NCI-H446 treated with DMSO at 0.1 percent for 48 hours (cell line): ENCODE data around the gene RIC8A.
"Not testable (repeated sequence)": the region's sequence is repeated elsewhere in the genome, so short reads cannot be mapped to it uniquely, and the experiment has no call there.

Source experiments
- DNase-seq: peaks from one replicate; lab custom pipeline; 2025; lab: John Stamatoyannopoulos, UW

The RIC8A gene

DNA sequence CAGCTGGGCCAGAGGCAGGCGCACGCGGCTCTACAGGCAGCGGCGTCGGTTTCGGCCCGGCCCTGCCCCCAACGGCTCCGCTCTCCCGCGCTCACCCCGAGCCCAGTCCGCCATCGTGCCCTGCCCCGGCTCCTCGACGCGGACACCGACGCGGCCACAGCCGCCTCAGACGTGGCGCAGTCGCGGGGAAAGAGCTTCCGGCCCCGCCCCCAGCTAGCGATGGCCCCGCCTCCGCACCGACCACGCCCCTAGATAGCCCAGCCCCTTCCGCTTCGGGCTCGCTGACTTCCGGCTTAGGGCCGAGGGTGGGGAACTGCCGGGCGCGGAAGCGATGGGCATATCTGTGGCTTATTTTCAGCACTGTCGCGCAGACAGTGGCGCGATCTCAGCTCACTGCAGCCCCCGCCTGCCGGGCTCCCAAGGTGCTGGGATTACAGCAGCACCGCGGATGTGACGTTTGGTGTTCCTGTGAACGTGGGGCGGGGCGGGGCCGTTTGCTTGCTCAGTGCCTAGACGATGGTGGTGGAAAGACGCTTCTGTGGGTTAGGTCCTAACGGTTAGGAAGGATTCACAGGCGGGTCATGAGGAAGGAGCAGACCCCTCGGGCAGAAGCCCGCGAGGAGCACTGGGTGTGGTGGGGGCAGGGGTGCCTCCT is at the start of gene RIC8A, which contains the start of gene BET1L:
Gene RIC8A (plus strand): TSS at position 501 of the 655 bp plus-strand sequence. CDS start 1,147 bp downstream, outside the sequence.
Gene BET1L (minus strand): TSS at position 192 of the 655 bp plus-strand sequence. CDS start 78 bp downstream, at position 114.
- DNase-seq: peak; percentile 94

DNA sequence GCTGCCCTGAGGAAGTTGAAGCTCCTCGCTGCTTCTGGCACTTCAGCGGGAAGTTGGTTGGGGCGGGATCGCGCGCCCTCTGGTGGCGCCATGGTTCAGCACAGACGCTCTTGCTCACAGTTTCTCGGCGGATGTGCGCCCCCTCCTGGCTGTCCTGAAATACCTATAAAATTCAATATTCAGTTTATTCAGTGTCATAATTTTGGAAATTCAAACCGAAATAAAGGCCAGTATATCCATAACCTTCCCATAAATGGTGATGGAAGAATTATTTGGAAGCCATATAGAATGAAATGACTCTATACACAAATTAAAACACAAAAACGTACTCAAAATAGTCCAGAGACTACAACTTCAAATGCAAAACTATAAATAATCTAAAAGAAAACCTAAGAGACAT is 27.3 kb upstream of the RIC8A start:
- DNase-seq: not testable (repeated sequence)

DNA sequence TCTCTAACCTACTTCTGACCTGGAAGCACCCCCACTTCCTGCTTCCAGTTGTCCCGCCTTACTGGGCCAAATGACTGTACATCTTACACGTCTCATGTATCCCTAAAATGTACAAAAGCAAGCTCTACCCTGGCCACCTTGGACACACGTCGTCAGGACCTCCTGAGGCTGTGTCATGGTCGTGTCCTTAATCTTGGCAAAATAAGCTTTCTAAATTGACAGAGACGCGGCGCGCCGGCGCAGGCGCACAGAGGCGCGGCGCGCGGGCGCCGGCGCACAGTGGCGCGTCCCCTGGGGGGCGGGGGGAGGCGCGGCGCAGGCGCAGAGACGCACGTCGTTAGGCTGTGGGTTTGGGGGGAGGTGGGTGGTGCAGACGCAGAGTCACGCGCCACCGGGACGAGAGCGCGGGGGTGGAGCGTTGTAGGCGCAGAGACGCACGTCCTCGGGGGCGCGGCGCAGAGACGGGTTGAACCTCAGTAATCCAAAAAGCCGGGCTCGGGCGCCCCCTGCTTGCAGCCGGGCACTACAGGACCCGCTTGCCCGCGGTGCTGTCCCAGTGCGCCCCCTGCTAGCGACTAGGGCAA is 18.2 kb upstream of the RIC8A start:
- not testable (repeated sequence) for DNase-seq

DNA sequence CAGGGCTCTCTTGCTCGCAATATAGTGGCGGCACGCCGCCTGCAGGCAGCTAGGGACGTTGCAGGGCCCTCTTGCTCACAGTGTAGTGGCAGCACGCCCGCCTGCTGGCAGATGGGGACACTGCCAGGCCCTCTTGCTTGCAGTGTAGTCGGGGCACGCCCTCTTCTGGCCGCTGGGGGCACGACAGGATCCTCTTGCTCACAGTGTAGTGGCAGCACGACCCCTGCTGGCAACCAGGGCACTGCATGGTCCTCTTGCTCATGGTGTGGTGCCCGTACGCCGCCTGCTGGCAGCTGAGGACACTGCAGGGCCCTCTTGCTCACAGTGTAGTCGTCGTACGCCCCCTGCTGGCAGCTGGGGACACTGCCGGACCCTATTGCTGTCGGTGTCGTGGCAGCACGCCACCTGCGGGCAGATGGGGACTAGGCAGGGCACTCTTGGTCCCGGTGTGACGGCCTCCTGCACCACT is 17.6 kb upstream of the RIC8A start:
- not testable (repeated sequence) for DNase-seq

DNA sequence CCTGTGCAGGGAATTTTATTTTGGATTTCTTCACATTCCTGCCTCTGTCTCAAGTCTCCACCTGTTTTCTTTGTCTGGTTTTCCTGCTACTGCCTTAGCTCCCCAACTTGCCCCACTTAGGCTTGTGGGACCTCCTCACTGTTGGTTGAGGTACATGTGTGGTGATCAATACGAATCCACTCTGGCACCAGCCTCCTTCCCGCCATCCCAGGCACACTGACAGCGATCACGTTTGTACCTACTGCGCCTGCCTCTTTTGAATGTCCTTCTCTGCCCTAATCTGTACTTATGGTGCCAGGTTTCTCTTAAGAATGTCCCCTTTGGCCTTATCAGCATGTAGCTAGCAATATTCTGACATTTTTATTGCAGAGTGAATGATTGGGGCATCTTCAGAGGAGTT is 17.0 kb upstream of the RIC8A start:
- not testable (repeated sequence) for DNase-seq

DNA sequence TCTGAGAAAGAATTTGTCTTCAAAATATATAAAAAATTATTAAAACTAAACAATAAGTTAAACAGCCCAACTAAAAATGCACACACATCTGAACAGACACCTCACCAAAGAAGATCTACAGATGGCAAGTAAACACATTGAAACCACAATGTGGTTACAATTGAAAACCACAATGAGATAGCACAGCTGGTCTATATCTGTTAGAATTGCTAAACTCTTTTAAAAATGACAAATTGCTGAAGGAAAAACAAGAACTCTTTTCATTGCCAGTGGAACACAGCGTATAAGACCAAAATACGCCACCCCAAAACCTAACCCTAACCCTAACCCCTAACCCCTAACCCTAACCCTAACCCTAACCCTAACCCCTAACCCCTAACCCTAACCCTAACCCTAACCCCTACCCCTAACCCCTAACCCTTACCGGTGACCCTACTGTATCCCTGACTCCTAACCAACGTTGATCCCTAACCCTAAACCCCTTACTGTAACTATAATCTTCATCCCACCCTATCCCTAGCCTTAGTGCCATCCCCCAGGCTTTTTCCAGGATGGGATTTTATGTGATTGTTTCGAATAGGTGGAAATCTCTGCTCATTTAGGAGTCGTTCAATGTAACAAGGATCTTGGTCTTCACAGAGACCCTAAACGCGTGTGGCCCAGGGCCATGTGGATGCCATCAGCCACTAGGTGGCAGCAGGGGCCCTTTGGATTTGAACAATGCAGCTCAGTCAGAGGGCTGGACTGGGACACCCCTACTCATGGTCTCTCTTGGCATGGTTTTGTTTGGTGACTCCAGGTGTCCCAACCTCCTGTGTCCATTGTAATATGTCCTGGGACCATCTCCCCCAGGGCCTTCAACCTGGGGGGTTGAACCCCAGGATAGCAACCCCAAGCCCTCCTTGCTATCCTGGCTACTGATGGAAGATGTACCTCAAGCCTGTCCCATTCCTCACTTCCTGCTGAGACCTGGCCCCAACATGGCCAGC is 15.7 kb upstream of the RIC8A start:
- not testable (repeated sequence) for DNase-seq

DNA sequence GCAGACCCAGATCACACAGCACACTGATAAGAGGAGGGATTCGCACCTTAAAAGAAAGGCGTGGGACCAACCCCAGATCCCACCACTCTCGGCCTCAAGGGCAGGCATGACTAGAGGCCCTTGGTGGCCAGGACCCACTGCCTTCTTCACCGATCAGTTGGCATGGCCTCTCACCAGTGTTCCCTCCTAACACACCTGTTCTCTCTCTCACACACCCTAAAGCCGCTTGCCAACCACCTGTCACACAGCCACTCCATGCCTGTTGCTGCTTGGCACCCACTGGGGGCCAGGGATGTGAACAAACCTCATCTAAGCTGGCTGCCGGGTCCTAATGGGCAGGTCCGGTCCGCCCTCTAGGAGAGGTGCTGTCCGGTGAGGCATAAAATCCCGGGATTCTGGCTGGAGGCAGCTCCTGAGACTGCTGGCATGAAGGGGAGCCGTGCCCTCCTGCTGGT is 14.8 kb upstream of the RIC8A start, which contains the start of gene SCGB1C1:
Gene SCGB1C1 (plus strand): TSS at position 405 of the 455 bp plus-strand sequence. CDS start 22 bp downstream, at position 427.
- DNase-seq: not testable (repeated sequence)

DNA sequence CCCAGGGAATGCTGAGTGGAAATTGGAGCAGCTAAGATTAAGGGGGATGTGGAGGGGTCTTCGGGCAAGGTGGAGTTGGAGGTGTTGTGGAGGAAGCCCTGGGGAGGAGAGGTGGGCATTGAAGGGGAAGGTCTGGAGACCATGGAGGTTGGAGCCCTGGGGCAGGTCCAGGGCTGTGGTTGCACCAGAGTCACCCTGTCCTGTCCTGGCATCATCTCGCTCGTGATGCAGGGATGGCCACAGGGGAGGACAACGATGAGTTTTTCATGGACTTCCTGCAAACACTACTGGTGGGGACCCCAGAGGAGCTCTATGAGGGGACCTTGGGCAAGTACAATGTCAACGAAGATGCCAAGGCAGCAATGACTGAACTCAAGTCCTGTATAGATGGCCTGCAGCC is 14.0 kb upstream of the RIC8A start:
- DNase-seq: not testable (repeated sequence)

DNA sequence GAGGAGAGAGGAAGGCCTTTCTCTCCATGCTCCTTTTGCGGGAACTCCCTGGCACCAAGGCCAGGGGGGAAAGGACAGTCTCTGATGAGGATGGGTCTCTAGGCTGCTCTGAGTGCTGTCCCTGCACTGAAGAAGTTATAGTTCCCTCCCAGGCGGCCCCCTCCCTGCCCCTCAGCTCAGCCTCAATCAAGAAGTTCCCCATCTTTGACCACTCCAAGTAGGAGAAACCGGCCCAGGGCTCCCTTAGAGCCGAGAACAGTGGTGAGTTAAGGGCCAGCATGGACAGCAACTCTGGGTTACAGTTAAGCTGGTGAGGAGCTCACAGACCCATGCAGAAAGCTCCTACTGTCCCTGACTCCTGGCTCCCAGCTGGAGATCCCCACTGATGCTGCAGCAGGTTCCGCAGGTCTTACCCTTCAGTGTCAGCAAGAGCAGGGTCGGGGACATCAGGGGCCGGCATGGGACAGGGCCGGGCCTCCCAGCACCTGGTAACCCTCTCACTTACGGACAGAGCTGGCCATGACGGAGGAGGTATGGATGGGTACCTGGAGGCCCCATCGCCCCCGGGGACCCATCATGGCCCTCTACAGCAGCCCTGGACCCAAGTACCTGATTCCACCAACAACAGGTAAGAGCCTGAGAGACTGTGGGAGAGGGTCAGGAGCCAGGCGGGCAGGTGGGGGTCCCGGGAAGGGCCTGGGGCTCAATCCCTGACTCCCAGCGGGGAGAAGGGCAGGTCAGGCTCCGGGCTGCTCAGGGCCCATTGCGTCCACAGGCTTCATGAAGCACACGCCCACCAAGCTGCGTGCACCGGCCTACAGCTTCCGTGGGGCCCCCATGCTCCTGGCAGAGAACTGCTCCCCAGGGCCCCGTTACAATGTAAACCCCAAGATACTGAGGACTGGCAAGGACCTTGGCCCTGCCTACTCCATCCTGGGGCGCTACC is 10.4 kb upstream of the RIC8A start:
- no peak for DNase-seq

DNA sequence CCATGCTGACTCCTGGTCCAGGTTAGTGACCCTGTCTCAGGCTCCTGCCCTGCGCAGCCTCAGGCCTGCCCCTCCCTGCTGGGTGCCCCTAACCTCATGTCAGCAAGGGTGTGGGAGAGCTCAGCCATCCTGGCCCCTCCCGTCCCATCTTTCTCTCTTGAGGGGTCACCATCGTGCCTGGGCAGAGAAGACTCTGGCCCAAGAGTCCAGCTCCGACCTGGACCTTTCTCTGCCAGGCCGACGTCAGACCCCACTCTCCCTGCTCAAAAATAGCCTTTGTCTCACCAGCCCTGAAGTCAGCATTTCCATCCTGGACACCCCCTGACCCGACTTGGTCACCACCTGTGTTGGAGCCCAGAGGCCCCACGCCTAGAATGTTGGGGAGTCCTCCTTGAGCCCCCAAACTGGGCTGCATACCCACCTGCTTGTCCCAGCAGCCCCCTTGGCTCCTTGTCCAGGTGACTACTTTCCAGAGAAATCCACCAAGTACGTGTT is 9.7 kb upstream of the RIC8A start:
- no peak for DNase-seq

DNA sequence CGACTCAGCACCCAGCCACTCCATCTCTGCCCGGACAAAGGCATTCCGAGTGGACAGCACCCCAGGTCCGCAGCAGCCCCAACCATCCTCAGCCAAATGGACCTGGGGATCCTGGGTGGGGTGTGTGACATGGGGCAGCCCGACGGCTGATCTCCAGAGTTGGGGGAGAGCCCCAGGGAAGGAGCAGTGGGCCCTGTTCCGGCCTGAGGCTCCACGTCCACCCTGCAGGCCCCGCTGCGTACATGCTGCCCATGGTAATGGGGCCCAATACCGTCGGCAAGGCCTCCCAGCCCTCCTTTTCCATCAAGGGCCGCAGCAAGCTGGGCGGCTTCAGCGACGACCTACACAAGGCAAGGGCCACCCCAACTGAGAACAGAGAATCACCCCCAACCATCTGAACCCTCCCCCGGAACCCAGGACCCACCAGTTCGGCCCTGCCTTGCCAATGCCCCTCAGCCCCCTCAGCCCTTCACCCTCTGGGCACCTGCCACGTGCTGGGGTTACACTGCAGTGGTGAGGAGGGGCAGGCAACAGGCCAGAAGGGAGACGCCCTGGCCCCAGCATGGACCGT is 9.2 kb upstream of the RIC8A start:
- no peak for DNase-seq

DNA sequence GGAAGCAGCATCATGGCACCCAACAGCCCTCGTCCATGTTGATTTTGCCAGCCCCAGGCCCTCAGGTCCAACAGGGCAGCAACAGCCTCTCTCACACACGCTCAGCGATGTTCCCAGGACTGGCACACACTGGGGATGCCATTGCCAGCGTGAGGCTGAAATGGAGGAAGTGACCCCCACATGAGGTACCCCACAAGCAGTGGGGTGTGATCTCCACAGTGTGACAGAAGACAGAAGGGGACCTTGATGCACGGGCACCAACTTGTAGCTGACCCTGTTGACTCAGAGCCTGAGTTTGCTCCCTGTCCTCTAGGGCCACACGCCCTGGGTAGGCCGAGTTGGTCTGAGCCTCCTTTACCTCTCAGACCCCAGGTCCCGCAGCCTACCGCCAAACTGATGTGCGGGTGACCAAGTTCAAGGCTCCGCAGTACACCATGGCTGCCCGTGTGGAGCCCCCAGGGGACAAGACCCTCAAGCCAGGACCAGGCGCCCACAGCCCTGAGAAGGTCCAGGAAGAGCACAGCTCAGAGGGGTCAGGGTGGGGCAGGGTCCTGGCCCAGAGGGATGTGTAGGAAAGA is 8.4 kb upstream of the RIC8A start:
- no peak for DNase-seq

DNA sequence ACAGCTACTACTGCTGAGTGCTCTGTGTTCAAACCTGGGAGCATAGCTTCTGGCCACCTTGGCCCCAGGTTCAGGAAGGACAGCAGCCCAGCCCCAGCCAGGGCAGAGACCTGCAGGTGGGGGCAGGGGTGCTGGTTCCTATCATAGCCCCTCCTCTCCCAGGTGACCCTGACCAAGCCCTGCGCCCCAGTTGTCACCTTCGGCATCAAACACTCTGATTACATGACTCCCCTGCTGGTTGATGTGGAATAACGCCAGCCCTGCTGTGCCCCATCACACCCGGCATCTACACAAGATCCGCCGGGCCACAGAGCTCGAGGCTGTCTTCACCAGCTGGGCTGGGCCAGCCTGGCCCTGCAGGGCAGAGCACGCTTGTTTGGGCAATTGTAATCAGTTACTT is 7.7 kb upstream of the RIC8A start:
- DNase-seq: no peak

DNA sequence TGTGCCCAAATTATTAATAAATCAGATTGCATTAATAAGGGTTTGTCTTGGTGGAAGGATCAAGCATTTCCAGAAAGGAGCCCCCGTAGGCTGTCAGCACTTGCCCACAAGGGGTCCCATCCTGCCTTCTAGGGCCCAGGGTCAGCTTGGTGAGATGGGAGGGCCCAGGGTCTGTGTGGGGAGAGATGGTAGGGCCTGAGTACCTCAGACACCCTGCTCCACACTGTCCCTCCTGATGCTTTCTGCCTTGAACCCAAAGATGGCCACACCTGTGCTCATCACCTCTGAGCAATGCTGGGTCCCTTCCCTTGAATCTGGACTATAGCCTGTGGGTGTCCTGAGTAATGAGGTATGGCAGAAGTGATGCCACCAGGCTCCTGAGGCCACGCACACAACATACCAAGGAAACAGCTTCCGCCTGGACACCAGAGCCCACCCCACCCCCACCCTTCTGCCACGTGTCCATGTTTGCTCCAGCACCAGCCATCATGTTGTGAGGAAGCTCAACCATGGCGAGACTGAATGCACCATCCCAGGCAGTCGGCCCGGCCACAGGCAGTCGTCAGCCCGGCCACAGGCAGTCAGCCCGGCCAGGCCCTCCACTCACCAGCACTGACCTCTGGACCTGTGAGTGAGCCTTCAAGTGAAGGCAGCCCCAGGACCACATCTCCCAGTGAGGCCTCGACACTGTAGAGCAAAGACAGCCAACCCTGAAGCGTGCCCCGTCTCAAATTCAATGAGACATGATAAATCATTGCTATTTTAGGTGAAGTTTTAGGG is 7.1 kb upstream of the RIC8A start:
- no peak for DNase-seq

DNA sequence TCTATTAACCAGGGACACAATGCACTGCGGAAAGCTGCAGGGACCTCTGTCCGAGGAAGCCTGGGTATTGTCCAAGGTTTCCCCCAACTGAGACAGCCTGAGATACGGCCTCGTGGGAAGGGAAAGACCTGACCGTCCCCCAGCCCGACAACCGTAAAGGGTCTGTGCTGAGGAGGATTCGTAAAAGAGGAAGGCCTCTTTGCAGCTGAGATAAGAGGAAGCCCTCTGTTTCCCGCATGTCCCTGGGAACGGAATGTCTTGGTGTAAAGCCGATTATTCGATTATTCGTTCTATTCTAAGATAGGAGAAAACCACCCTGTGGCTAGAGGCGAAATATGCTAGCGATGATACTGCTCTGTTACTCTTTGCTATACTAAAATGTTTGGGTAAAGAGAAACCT is 5.5 kb upstream of the RIC8A start:
- no peak for DNase-seq

DNA sequence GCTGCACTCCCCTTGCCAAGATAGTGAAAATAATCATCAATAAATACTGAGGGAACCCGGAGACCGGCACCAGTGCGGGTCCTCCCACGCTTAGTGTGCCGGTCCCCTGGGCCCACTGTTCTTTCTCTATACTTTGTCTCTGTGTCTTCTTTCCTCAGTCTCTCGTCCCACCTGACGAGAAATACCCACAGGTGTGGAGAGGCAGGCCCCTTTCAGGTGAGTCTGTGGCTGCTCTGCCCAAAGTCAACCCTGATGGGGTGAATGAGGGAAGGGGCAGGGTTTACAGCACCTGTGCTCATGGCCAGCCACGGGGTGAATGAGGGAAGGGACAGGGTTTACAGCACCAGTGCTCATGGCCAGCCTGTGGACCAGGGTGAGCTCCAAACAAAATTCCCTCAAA is 5.0 kb upstream of the RIC8A start:
- no peak for DNase-seq

DNA sequence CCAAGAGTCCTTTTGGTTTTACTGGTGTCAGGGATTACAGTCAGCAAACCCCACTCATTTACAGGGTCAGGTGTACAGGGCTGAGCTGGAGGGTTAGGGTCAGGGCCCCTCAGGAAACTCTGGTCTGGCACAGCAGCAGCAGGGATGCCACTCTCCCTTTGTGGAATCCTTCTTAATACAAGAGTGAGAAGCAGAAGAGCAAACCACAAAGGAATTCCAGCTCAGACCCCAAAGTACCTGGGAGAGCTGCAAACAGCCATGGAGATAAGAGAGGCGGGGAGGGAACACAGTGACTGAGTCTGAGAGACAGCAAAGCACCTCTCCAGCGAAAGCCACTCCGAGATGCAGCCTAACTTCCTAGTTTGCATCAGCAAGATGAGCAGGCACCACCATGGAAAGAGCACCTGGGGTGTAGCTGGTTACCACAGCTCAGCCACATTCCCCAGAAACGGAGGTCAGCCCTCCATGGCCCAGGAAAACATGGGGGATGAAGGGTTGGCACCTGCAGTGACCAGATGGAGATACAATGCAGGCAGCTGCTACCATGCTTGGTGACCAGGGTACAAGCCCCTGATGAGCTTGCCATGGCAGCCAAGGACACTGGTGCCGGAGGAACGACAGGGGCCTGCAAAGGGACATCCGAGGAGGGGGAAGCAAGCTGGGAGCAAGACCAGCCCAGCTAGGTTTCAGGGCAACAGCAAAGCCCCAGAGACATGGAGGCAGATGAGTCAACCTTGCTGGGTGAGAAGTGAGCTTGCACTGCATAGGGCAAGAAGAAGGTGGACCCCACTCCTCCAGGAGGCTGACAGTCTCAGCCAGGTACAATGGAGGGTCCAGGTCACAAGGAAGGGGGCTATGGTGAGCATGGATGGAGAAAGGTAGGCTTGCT is 4.2 kb upstream of the RIC8A start:
- DNase-seq: no peak

DNA sequence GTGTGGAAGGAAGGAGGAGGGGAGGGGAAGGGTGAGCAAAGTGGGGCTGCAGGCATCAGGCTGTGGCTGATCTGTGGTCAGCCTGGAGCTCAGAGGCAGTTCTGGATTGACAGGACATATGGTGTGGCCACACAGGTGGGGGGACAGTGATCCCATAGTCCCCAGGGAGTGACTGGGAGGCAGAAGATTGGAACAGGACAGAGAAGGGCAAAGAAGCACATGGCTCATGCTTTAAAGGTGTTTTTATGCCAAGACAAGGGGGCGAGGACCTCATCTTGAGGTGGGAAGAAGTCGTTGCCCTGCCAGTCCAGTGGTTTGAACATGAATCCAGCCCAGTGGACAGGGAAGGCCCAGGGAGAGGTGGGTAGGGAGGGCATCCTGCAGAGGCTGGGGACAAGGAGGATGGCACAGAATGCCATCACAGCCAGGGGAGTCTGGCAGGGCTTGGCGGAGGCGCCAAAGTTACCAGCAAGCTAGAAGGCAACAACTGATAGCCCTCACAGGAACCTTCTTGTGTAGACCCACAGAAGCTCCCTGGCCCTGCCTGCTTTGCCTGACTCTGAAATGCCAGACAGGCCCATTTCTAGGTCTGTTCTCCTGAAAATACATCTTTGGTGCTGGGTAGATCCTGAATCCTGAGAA is 3.4 kb upstream of the RIC8A start:
- no peak for DNase-seq
